Tibial nerve (tissue), 4 donors: Measurements from ENCODE around the gene ST3GAL4. TPM values are rescaled to one million over a fixed set of nuclear protein-coding genes. Genes with fewer than 3 reads are reported as not detected.

Experiments used
- DNase-seq, 2 donors: peaks; one replicate each; pipeline ENCODE4 v3.0.0-alpha.2; 2019; ENCODE audit warnings: low spot score in 2 of 2
- H3K27ac ChIP-seq, 4 donors: fragments of 200-600 bp; sonication (generic) in 3 of 4; one replicate each; pipeline ENCODE4 v1.5.1; 2017 to 2019; ENCODE audit warnings: mild to moderate bottlenecking in 1 of 4
- H3K27me3 ChIP-seq, 2 donors: fragments of 200-600 bp; sonication (generic) in 1 of 2; one replicate each; pipeline versions ENCODE4 v1.5.1 to v1.6.0; 2017 to 2019
- H3K36me3 ChIP-seq, 3 donors: fragments of 200-600 bp; sonication (generic); one replicate each; pipeline ENCODE4 v1.5.1; 2018 to 2019
- H3K4me1 ChIP-seq, 4 donors: fragments of 200-600 bp; sonication (generic) in 3 of 4; one replicate each; pipeline ENCODE4 v1.5.1; 2017 to 2019
- H3K4me3 ChIP-seq, 4 donors: fragments of 200-600 bp; sonication (generic) in 3 of 4; one replicate each; pipeline ENCODE4 v1.5.1; 2017 to 2019; ENCODE audit warnings: mild to moderate bottlenecking in 1 of 4, moderate library complexity in 1 of 4
- H3K9me3 ChIP-seq, 4 donors: fragments of 200-600 bp; sonication (generic) in 3 of 4; one replicate each; pipeline ENCODE4 v1.5.1; 2017 to 2019
- CTCF ChIP-seq, 5 experiments: fragments of 200-600 bp in 3 of 5; fragments of 450-650 bp in 2 of 5; sonication (generic) in 3 of 5; IDR thresholded peaks; one replicate each; pipeline ENCODE4 v1.5.1; 2016 to 2019; ENCODE audit warnings: antibody characterized with exemption in 5 of 5, mild to moderate bottlenecking in 3 of 5, moderate library complexity in 2 of 5
- EP300 ChIP-seq, 2 donors: sonication (generic); formaldehyde crosslinking; IDR thresholded peaks; one replicate each; pipeline ENCODE4 v1.6.1; 2017; ENCODE audit warnings: antibody characterized with exemption in 2 of 2, mild to moderate bottlenecking in 1 of 2
- POLR2A ChIP-seq, 2 donors: fragments of 450-650 bp; IDR thresholded peaks; one replicate each; pipeline ENCODE4 v1.6.1; 2017; ENCODE audit warnings: antibody characterized with exemption in 2 of 2, mild to moderate bottlenecking in 2 of 2, moderate library complexity in 2 of 2
- WGBS, 2 donors: methylation state at CpG; one replicate each; pipeline ENCODE4 v1.1.5; 2018; 5-methylcytosine and 5-hydroxymethylcytosine counted together
- total RNA-seq, 4 donors: library from RNA; depleted of rRNA; stranded (reverse); fragments of >200 nt; gene quantifications; one replicate each; pipeline ENCODE4 v1.1.0, GENCODE V29; 2016

ST3GAL4 gene
- total RNA-seq, 4 donors from 2014 or later = 68.1 to 162 (median 122) TPM

- 87 to 93% methylated on average over 3 of the region's 3 CpGs for WGBS, 2 donors
- no peak for TF ChIP-seq CTCF (IDR thresholded peaks at IDR 0.05)
- no peak for TF ChIP-seq EP300 (IDR thresholded peaks at IDR 0.05)
- TF ChIP-seq POLR2A (IDR thresholded peaks at IDR 0.05) = no peak
- peak overlapping the region in 2 of 4 donors; percentile 53 to 62 for H3K27ac ChIP-seq
These were observed 70.6 kb downstream of the ST3GAL4 start for GRCh38 chr11:126426106-126426505.

GRCh38 chr11:126426820-126427749, 71.6 kb downstream of the ST3GAL4 start:
- no peak for DNase-seq
- no peaks in the 10 kb centered on the region for H3K9me3 ChIP-seq
- H3K27ac ChIP-seq = peak overlapping the region; percentile 36 to 62 (median 48)
- 61% methylated on average over 14 of the region's 14 CpGs for WGBS, 2 donors
- H3K27me3 ChIP-seq = no peaks in the 10 kb centered on the region
- H3K4me1 ChIP-seq = peaks cover 0 to 46% (median 7%) of the 10 kb centered on the region in 4 donors
- TF ChIP-seq EP300 (IDR thresholded peaks at IDR 0.05) (peak; percentile 35 to 46), POLR2A (IDR thresholded peaks at IDR 0.05) (no peak)
- H3K36me3 ChIP-seq = no peaks in the 10 kb centered on the region
- no peak overlapping the region for H3K4me3 ChIP-seq

More at GRCh38 chr11:126426106-126426505, 70.6 kb downstream of the ST3GAL4 start:
- Histone ChIP-seq H3K4me1 (peaks cover 0 to 46% (median 10%) of the 10 kb centered on the region in 4 donors), H3K9me3 (no peaks in the 10 kb centered on the region), H3K36me3 (no peaks in the 10 kb centered on the region), H3K27me3 (no peaks in the 10 kb centered on the region), H3K4me3 (no peak overlapping the region)
- no peak for DNase-seq

- Histone ChIP-seq H3K27me3 (no peaks in the 10 kb centered on the region), H3K9me3 (no peaks in the 10 kb centered on the region), H3K4me3 (no peak overlapping the region), H3K36me3 (no peaks in the 10 kb centered on the region), H3K27ac (peak overlapping the region in 2 of 4 donors; percentile 69 to 73), H3K4me1 (peaks cover 0 to 57% (median 14%) of the 10 kb centered on the region in 4 donors)
- no peak for DNase-seq
- no peak for TF ChIP-seq POLR2A (IDR thresholded peaks at IDR 0.05)
- TF ChIP-seq EP300 (IDR thresholded peaks at IDR 0.05) = no peak
- no peak for TF ChIP-seq CTCF (IDR thresholded peaks at IDR 0.05)
- WGBS, 2 donors = 88% methylated on average over 10 of the region's 10 CpGs
These were observed 75.3 kb downstream of the ST3GAL4 start for GRCh38 chr11:126430581-126431335.

- Histone ChIP-seq H3K9me3 (no peaks in the 10 kb centered on the region), H3K27ac (peak overlapping the region in 3 of 4 donors; percentile 63 to 79 (median 73)), H3K27me3 (no peaks in the 10 kb centered on the region), H3K4me3 (no peak overlapping the region), H3K36me3 (no peaks in the 10 kb centered on the region), H3K4me1 (peaks cover 0 to 56% (median 14%) of the 10 kb centered on the region in 4 donors)
- 66 to 71% methylated on average over 23 of the region's 23 CpGs for WGBS, 2 donors
- TF ChIP-seq CTCF (IDR thresholded peaks at IDR 0.05) (no peak), EP300 (IDR thresholded peaks at IDR 0.05) (no peak), POLR2A (IDR thresholded peaks at IDR 0.05) (no peak)
- DNase-seq = peak in 1 of 2 donors; percentile 41
These were observed 76.0 kb downstream of the ST3GAL4 start for GRCh38 chr11:126431401-126432064.

GRCh38 chr11:126432065-126432461, 76.6 kb downstream of the ST3GAL4 start:
- no peaks in the 10 kb centered on the region for H3K27me3 ChIP-seq
- peak overlapping the region in 3 of 4 donors; percentile 25 to 79 (median 73) for H3K27ac ChIP-seq
- no peaks in the 10 kb centered on the region for H3K36me3 ChIP-seq
- peaks cover 0 to 51% (median 14%) of the 10 kb centered on the region in 4 donors for H3K4me1 ChIP-seq
- no peak overlapping the region for H3K4me3 ChIP-seq
- TF ChIP-seq EP300 (IDR thresholded peaks at IDR 0.05) (no peak), POLR2A (IDR thresholded peaks at IDR 0.05) (no peak), CTCF (IDR thresholded peaks at IDR 0.05) (no peak)
- no peaks in the 10 kb centered on the region for H3K9me3 ChIP-seq
- 29 to 52% methylated on average over 3 of the region's 3 CpGs for WGBS, 2 donors
- no peak for DNase-seq
